Panc1 (cell line): ENCODE measurements around the gene APEH. TPM values are rescaled to one million over a fixed set of nuclear protein-coding genes. Genes with fewer than 3 reads are reported as not detected.

Source experiments
- ATAC-seq: fragments of 200-7000 bp; cut with Tn5 transposase; 2 replicates; pipeline ENCODE4 v1.9.1; 2020; ENCODE audit warnings: mild to moderate bottlenecking, moderate library complexity
- BruUV-seq: library from RNA; stranded (reverse); fragments of 400-500 nt; replicated peaks from 2 replicates; lab custom pipeline; 2021; lab: Mats Ljungman, UMichigan
- CTCF ChIA-PET: fragments of 300-600 bp; sonication (Branson Sonifier 250); formaldehyde crosslinking; loops from one replicate; lab custom pipeline; 2022; ENCODE audit warnings: antibody characterized with exemption; lab: Charles Lee
- POLR2A ChIA-PET: fragments of 300-600 bp; sonication (Branson Sonifier 250); formaldehyde crosslinking; loops from one replicate; lab custom pipeline; 2022; ENCODE audit warnings: antibody characterized with exemption; lab: Charles Lee
- DNase-seq: peaks from one replicate; pipeline ENCODE4 v3.0.0-alpha.2; 2010; ENCODE audit warnings: low read depth, low spot score
- H3K27ac ChIP-seq: 2 replicates; pipeline ENCODE4 v1.5.1; 2011; ENCODE audit warnings: mild to moderate bottlenecking, low read length, inconsistent platforms
- H3K27me3 ChIP-seq: fragments of 200-500 bp; sonication (Bioruptor generic); 2 replicates; pipeline ENCODE4 v1.6.0; 2014; ENCODE audit warnings: low read length, inconsistent platforms; ENCODE audit not compliant: control insufficient read depth, insufficient read depth
- H3K36me3 ChIP-seq: fragments of 200-500 bp; sonication (Bioruptor generic); 2 replicates; pipeline ENCODE4 v1.5.1; 2014; ENCODE audit warnings: inconsistent platforms, mild to moderate bottlenecking, low read length, moderate library complexity; ENCODE audit not compliant: control insufficient read depth, insufficient read depth
- H3K4me1 ChIP-seq: 2 replicates; pipeline ENCODE4 v1.5.1; 2011; ENCODE audit warnings: inconsistent platforms, mild to moderate bottlenecking, low read length, moderate library complexity; ENCODE audit not compliant: control insufficient read depth, insufficient read depth
- H3K4me3 ChIP-seq, 2 experiments: 2 replicates each; pipeline ENCODE4 v1.5.1; 2011 to 2012; ENCODE audit warnings: low read depth in 2 of 2, low read length in 2 of 2, mild to moderate bottlenecking in 2 of 2, inconsistent platforms in 1 of 2, moderate library complexity in 1 of 2
- H3K9me3 ChIP-seq: fragments of 200-500 bp; sonication (Bioruptor generic); 2 replicates; pipeline ENCODE4 v1.5.1; 2014; ENCODE audit warnings: low read depth, mild to moderate bottlenecking, inconsistent platforms, low read length, moderate library complexity; ENCODE audit not compliant: control insufficient read depth, insufficient read depth
- POLR2AphosphoS5 ChIP-seq: IDR thresholded peaks from 2 replicates; pipeline ENCODE4 v1.6.1; 2012; ENCODE audit warnings: mild to moderate bottlenecking, low read depth, low read length, moderate library complexity
- SIN3A ChIP-seq: IDR thresholded peaks from 2 replicates; pipeline ENCODE4 v1.6.1; 2012; ENCODE audit warnings: low read depth, mild to moderate bottlenecking, low read length, moderate library complexity, borderline replicate concordance; ENCODE audit not compliant: insufficient read depth
- TCF7L2 ChIP-seq: IDR thresholded peaks from 2 replicates; pipeline ENCODE4 v1.6.1; 2011; ENCODE audit warnings: mild to moderate bottlenecking, low read depth, low read length, inconsistent platforms
- in situ Hi-C: cut with HindIII; loops from 2 replicates; pipeline ENCODE4 v1.10.0; 2016; ENCODE audit warnings: low sequenced_read_pairs, low pct_unique_long_range_greater_than_20kb
- intact Hi-C: fragments of 100-400 bp; cut with micrococcal nuclease; formaldehyde crosslinking; loops from one replicate; pipeline ENCODE4 v1.10.0; 2022; ENCODE audit not compliant: unreplicated experiment
- total RNA-seq: library from RNA; stranded (reverse); gene quantifications from one replicate; pipeline ENCODE4 v1.2.1, GENCODE V29; 2021; ENCODE audit not compliant: unreplicated experiment
- TF ChIP-seq, protein P1 (sequence below), 2 experiments: IDR thresholded peaks; 2 replicates each; pipeline ENCODE4 v1.6.1; 2011 to 2012; ENCODE audit warnings: low read depth in 2 of 2, control low read depth in 1 of 2, low read length in 1 of 2, mild to moderate bottlenecking in 1 of 2, moderate library complexity in 1 of 2; ENCODE audit not compliant: insufficient read depth in 1 of 2
- TF ChIP-seq, protein P2 (sequence below): fragments of 450-650 bp; IDR thresholded peaks from 2 replicates; pipeline ENCODE4 v1.5.1; 2017; ENCODE audit warnings: mild to moderate bottlenecking

APEH gene
- total RNA-seq, 1 experiment from 2014 or later, result 131 TPM

DNA sequence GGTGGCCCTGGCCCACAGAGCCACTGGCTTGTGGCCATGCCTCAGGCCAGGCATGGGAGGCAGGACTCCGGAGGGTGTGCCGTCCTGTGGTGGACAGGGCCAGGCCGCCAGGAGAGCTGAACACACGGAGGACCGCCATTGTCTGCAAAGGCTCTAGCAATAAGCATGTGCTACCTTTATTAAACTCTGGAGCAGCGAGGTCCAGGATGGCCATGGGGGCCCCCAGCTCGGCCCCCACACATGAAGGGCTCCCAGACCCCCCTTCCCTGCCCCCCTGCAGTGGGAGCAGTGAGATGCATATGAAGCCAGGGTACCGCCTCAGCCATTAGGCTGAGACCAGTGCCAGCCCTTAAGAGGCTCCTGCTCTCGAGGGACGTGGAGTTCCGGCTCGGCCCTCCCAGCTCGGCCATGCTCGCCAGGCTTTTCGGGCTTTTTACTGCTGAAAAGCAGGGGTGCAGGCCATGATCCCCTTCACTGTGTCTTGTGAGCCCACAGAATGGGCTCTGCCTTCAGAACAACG is 42.6 kb downstream of the APEH start:
- no peak for ATAC-seq

GRCh38 chr3:49717211-49717958 is 43.2 kb downstream of the APEH start:
- in situ Hi-C loops, result no loop called here
- ATAC-seq (no peak), DNase-seq (no peak)
- Histone ChIP-seq H3K27me3 (no peaks in the 10 kb centered on the region), H3K27ac (no peak overlapping the region), H3K4me1 (peaks cover 2% of the 10 kb centered on the region), H3K36me3 (no peaks in the 10 kb centered on the region), H3K9me3 (no peaks in the 10 kb centered on the region), H3K4me3 (no peak overlapping the region)
- CTCF ChIA-PET, result no interaction called here
- BruUV-seq, result no TSS peak
- POLR2A ChIA-PET, result no interaction called here
- TF ChIP-seq POLR2AphosphoS5 (no peak), SIN3A (no peak), TCF7L2 (no peak)
- TF ChIP-seq, protein P1, sequence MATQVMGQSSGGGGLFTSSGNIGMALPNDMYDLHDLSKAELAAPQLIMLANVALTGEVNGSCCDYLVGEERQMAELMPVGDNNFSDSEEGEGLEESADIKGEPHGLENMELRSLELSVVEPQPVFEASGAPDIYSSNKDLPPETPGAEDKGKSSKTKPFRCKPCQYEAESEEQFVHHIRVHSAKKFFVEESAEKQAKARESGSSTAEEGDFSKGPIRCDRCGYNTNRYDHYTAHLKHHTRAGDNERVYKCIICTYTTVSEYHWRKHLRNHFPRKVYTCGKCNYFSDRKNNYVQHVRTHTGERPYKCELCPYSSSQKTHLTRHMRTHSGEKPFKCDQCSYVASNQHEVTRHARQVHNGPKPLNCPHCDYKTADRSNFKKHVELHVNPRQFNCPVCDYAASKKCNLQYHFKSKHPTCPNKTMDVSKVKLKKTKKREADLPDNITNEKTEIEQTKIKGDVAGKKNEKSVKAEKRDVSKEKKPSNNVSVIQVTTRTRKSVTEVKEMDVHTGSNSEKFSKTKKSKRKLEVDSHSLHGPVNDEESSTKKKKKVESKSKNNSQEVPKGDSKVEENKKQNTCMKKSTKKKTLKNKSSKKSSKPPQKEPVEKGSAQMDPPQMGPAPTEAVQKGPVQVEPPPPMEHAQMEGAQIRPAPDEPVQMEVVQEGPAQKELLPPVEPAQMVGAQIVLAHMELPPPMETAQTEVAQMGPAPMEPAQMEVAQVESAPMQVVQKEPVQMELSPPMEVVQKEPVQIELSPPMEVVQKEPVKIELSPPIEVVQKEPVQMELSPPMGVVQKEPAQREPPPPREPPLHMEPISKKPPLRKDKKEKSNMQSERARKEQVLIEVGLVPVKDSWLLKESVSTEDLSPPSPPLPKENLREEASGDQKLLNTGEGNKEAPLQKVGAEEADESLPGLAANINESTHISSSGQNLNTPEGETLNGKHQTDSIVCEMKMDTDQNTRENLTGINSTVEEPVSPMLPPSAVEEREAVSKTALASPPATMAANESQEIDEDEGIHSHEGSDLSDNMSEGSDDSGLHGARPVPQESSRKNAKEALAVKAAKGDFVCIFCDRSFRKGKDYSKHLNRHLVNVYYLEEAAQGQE (IDR thresholded peaks at IDR 0.05; ENCODE audit: insufficient read depth in 1 of 2, low read depth in 2 of 2, low read length in 1 of 2), result no peak
- TF ChIP-seq, protein P2, sequence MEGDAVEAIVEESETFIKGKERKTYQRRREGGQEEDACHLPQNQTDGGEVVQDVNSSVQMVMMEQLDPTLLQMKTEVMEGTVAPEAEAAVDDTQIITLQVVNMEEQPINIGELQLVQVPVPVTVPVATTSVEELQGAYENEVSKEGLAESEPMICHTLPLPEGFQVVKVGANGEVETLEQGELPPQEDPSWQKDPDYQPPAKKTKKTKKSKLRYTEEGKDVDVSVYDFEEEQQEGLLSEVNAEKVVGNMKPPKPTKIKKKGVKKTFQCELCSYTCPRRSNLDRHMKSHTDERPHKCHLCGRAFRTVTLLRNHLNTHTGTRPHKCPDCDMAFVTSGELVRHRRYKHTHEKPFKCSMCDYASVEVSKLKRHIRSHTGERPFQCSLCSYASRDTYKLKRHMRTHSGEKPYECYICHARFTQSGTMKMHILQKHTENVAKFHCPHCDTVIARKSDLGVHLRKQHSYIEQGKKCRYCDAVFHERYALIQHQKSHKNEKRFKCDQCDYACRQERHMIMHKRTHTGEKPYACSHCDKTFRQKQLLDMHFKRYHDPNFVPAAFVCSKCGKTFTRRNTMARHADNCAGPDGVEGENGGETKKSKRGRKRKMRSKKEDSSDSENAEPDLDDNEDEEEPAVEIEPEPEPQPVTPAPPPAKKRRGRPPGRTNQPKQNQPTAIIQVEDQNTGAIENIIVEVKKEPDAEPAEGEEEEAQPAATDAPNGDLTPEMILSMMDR, result no peak
- intact Hi-C loops, result no loop called here

More for the DNA sequence above, 42.6 kb downstream of the APEH start:
- Histone ChIP-seq H3K9me3 (no peaks in the 10 kb centered on the region), H3K4me3 (no peak overlapping the region), H3K4me1 (no peaks in the 10 kb centered on the region), H3K27ac (no peak overlapping the region), H3K36me3 (no peaks in the 10 kb centered on the region), H3K27me3 (no peaks in the 10 kb centered on the region)
- TF ChIP-seq SIN3A (no peak), TCF7L2 (no peak), POLR2AphosphoS5 (no peak)
- TF ChIP-seq, protein P2, result no peak
- TF ChIP-seq, protein P1 (IDR thresholded peaks at IDR 0.05; ENCODE audit: insufficient read depth in 1 of 2, low read depth in 2 of 2, low read length in 1 of 2), result no peak
- intact Hi-C loops, result no loop called here
- POLR2A ChIA-PET, result no interaction called here
- CTCF ChIA-PET, result no interaction called here
- in situ Hi-C loops, result no loop called here
- DNase-seq, result no peak
- BruUV-seq, result no TSS peak
